Measurements from ENCODE around the gene CYP26A1. TPM values are rescaled to one million over a fixed set of nuclear protein-coding genes. Genes with fewer than 3 reads are reported as not detected.

CYP26A1 gene
- total RNA-seq, 1 experiment from 2014 or later: not detected

GRCh38 chr10:93062514-93063143, 11.1 kb upstream of the CYP26A1 start:
- H3K9me3 ChIP-seq (ENCODE audit: low read depth, low read length, poor library complexity, severe bottlenecking): no peaks in the 10 kb centered on the region
- no peak overlapping the region for H3K27ac ChIP-seq (ENCODE audit: low read depth, low read length, poor library complexity, severe bottlenecking)
- no peaks in the 10 kb centered on the region for H3K36me3 ChIP-seq (ENCODE audit: insufficient read depth, low read length, poor library complexity, severe bottlenecking)
- peak overlapping the region; percentile 15 for H3K4me3 ChIP-seq (ENCODE audit: low read depth, low read length, poor library complexity, severe bottlenecking)
- peak; percentile 46 for DNase-seq (ENCODE audit: low spot score)
- CTCF ChIA-PET: no interaction called here
- intact Hi-C loops (cut with micrococcal nuclease; ENCODE audit: unreplicated experiment): no loop called here
- H3K27me3 ChIP-seq (replicated peaks; ENCODE audit: insufficient read depth, low read depth, low read length, poor library complexity): peaks cover 33% of the 10 kb centered on the region
- no TSS peak for BruUV-seq (replicated peaks)
- TF ChIP-seq, protein P1, sequence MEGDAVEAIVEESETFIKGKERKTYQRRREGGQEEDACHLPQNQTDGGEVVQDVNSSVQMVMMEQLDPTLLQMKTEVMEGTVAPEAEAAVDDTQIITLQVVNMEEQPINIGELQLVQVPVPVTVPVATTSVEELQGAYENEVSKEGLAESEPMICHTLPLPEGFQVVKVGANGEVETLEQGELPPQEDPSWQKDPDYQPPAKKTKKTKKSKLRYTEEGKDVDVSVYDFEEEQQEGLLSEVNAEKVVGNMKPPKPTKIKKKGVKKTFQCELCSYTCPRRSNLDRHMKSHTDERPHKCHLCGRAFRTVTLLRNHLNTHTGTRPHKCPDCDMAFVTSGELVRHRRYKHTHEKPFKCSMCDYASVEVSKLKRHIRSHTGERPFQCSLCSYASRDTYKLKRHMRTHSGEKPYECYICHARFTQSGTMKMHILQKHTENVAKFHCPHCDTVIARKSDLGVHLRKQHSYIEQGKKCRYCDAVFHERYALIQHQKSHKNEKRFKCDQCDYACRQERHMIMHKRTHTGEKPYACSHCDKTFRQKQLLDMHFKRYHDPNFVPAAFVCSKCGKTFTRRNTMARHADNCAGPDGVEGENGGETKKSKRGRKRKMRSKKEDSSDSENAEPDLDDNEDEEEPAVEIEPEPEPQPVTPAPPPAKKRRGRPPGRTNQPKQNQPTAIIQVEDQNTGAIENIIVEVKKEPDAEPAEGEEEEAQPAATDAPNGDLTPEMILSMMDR (conservative IDR thresholded peaks at IDR 0.05; ENCODE audit: low read depth, low read length): peak; percentile 59
- no peak for TF ChIP-seq EZH2 (IDR thresholded peaks at IDR 0.05; ENCODE audit: borderline replicate concordance, low read depth, low read length, poor library complexity, severe bottlenecking)
- POLR2A ChIA-PET (ENCODE audit: low non-redundant PET): no interaction called here
- no peaks in the 10 kb centered on the region for H3K4me1 ChIP-seq (ENCODE audit: insufficient read depth, low read length, poor library complexity, severe bottlenecking)

GRCh38 chr10:93063144-93063976, 10.3 kb upstream of the CYP26A1 start:
- ChIA-PET CTCF (no interaction called here), POLR2A (ENCODE audit: low non-redundant PET) (no interaction called here)
- intact Hi-C loops (cut with micrococcal nuclease; ENCODE audit: unreplicated experiment): no loop called here
- Histone ChIP-seq H3K4me3 (ENCODE audit: low read depth, low read length, poor library complexity, severe bottlenecking) (no peak overlapping the region), H3K4me1 (ENCODE audit: insufficient read depth, low read length, poor library complexity, severe bottlenecking) (no peaks in the 10 kb centered on the region), H3K9me3 (ENCODE audit: low read depth, low read length, poor library complexity, severe bottlenecking) (no peaks in the 10 kb centered on the region), H3K27me3 (replicated peaks; ENCODE audit: insufficient read depth, low read depth, low read length, poor library complexity) (peaks cover 40% of the 10 kb centered on the region), H3K36me3 (ENCODE audit: insufficient read depth, low read length, poor library complexity, severe bottlenecking) (no peaks in the 10 kb centered on the region), H3K27ac (ENCODE audit: low read depth, low read length, poor library complexity, severe bottlenecking) (no peak overlapping the region)
- no TSS peak for BruUV-seq (replicated peaks)
- TF ChIP-seq, protein P1 (conservative IDR thresholded peaks at IDR 0.05; ENCODE audit: low read depth, low read length): no peak
- TF ChIP-seq EZH2 (IDR thresholded peaks at IDR 0.05; ENCODE audit: borderline replicate concordance, low read depth, low read length, poor library complexity, severe bottlenecking): no peak
- no peak for DNase-seq (ENCODE audit: low spot score)

DNA sequence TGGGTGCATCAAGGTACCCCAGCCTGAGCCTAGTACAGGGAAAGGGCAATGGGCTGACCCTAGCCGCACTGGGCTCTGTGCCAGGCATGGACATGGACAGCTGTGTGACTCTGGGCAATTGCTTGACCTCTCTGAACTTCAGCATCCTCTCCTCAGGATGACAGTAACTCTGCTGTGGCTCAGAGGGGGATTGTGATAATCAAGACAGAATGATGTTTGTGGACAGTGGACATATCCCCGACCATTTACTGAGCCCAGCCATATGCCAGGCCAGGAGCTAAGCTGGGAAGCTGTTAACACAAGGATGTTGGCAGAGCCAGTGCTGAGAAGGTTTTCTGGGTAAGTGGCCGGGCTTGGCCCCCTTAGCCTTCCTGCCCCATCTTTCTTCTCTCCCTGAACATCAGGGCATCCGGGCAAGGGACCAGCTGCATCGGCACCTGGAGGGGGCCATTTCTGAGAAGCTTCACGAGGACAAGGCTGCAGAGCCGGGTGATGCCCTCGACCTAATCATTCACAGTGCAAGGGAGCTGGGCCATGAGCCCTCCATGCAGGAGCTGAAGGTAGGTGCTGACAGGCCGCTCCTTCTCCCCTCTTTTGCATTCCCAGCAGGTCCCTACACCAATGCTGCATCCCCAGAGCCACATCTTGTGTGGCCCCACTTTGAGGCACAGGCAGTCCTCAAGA, 9.6 kb upstream of the CYP26A1 start:
- intact Hi-C loops (cut with micrococcal nuclease; ENCODE audit: unreplicated experiment): no loop called here
- DNase-seq (ENCODE audit: low spot score): no peak
- no peak overlapping the region for H3K4me3 ChIP-seq (ENCODE audit: low read depth, low read length, poor library complexity, severe bottlenecking)
- no peak for TF ChIP-seq EZH2 (IDR thresholded peaks at IDR 0.05; ENCODE audit: borderline replicate concordance, low read depth, low read length, poor library complexity, severe bottlenecking)
- TF ChIP-seq, protein P1 (conservative IDR thresholded peaks at IDR 0.05; ENCODE audit: low read depth, low read length): no peak
- H3K4me1 ChIP-seq (ENCODE audit: insufficient read depth, low read length, poor library complexity, severe bottlenecking): no peaks in the 10 kb centered on the region
- peaks cover 48% of the 10 kb centered on the region for H3K27me3 ChIP-seq (replicated peaks; ENCODE audit: insufficient read depth, low read depth, low read length, poor library complexity)
- no peaks in the 10 kb centered on the region for H3K9me3 ChIP-seq (ENCODE audit: low read depth, low read length, poor library complexity, severe bottlenecking)
- ChIA-PET CTCF (no interaction called here), POLR2A (ENCODE audit: low non-redundant PET) (no interaction called here)
- H3K36me3 ChIP-seq (ENCODE audit: insufficient read depth, low read length, poor library complexity, severe bottlenecking): no peaks in the 10 kb centered on the region
- no TSS peak for BruUV-seq (replicated peaks)
- no peak overlapping the region for H3K27ac ChIP-seq (ENCODE audit: low read depth, low read length, poor library complexity, severe bottlenecking)
